Immature natural killer cell (primary cell): ENCODE data around the gene USP35. TPM values are rescaled to one million over a fixed set of nuclear protein-coding genes. Genes with fewer than 3 reads are reported as not detected.

Experiments
- DNase-seq, 3 donors: peaks; one replicate each; pipeline ENCODE4 v3.0.0; 2022; ENCODE audit warnings: mixed read lengths in 1 of 3
- H3K27ac Mint-ChIP-seq, 6 donors: one replicate each; pipeline ENCODE4 v1.8.0; 2020; ENCODE audit warnings: mixed read lengths in 6 of 6, mild to moderate bottlenecking in 5 of 6, inconsistent platforms in 4 of 6, moderate library complexity in 3 of 6
- H3K27me3 Mint-ChIP-seq, 3 donors: one replicate each; pipeline ENCODE4 v1.8.0; 2020 to 2021; ENCODE audit warnings: low read depth in 3 of 3, mild to moderate bottlenecking in 3 of 3, mixed read lengths in 3 of 3, moderate library complexity in 3 of 3, inconsistent platforms in 1 of 3
- H3K36me3 Mint-ChIP-seq, 3 donors: one replicate each; pipeline ENCODE4 v1.8.0; 2020; ENCODE audit warnings: mixed read lengths in 3 of 3, inconsistent platforms in 2 of 3, mild to moderate bottlenecking in 2 of 3
- H3K4me1 Mint-ChIP-seq, 2 donors: one replicate each; pipeline ENCODE4 v1.8.0; 2020; ENCODE audit warnings: inconsistent platforms in 2 of 2, mild to moderate bottlenecking in 2 of 2, mixed read lengths in 2 of 2, moderate library complexity in 1 of 2
- H3K4me3 Mint-ChIP-seq, 5 donors: one replicate each; pipeline ENCODE4 v1.8.0; 2020; ENCODE audit warnings: mild to moderate bottlenecking in 5 of 5, mixed read lengths in 5 of 5, inconsistent platforms in 3 of 5, moderate library complexity in 3 of 5
- H3K9me3 Mint-ChIP-seq, 6 donors: one replicate each; pipeline ENCODE4 v1.8.0; 2020; ENCODE audit warnings: mild to moderate bottlenecking in 6 of 6, mixed read lengths in 6 of 6, inconsistent platforms in 4 of 6, moderate library complexity in 3 of 6
- polyA plus RNA-seq, 3 donors: library from polyadenylated mRNA; unstranded; fragments of 300-500 nt; fragmentation: Illumina TruSeq; gene quantifications; one replicate each; pipeline ENCODE4 v1.2.3, GENCODE V29; 2021

Gene USP35
- polyA plus RNA-seq, 3 donors from 2014 or later: 0.20 to 0.27 TPM; not detected in 1

- no peak overlapping the region for H3K4me3 Mint-ChIP-seq
- H3K36me3 Mint-ChIP-seq: peaks cover 12 to 26% (median 16%) of the 10 kb centered on the region in 3 donors
- no peaks in the 10 kb centered on the region for H3K9me3 Mint-ChIP-seq
- H3K27me3 Mint-ChIP-seq: peaks cover 0 to 4% (median 0%) of the 10 kb centered on the region in 3 donors
- H3K4me1 Mint-ChIP-seq: no peaks in the 10 kb centered on the region
- H3K27ac Mint-ChIP-seq: peak overlapping the region in 1 of 6 donors; percentile 18
- no peak for DNase-seq
Measured at GRCh38 chr11:78209478-78209877, 20.8 kb downstream of the USP35 start.

- Mint-ChIP-seq H3K9me3 (no peaks in the 10 kb centered on the region), H3K4me1 (no peaks in the 10 kb centered on the region), H3K27ac (no peak overlapping the region)
Measured at GRCh38 chr11:78210000-78210608, 21.4 kb downstream of the USP35 start.

GRCh38 chr11:78211565-78211964 is 22.8 kb downstream of the USP35 start:
- Mint-ChIP-seq H3K4me3 (no peak overlapping the region), H3K27ac (no peak overlapping the region), H3K4me1 (no peaks in the 10 kb centered on the region), H3K36me3 (peaks cover 12 to 28% (median 16%) of the 10 kb centered on the region in 3 donors), H3K27me3 (peaks cover 0 to 3% (median 0%) of the 10 kb centered on the region in 3 donors), H3K9me3 (no peaks in the 10 kb centered on the region)
- DNase-seq: no peak

More at GRCh38 chr11:78210000-78210608, 21.4 kb downstream of the USP35 start:
- peaks cover 12 to 28% (median 16%) of the 10 kb centered on the region in 3 donors for H3K36me3 Mint-ChIP-seq
- H3K4me3 Mint-ChIP-seq: no peak overlapping the region
- DNase-seq: no peak
- H3K27me3 Mint-ChIP-seq: peaks cover 0 to 3% (median 0%) of the 10 kb centered on the region in 3 donors

- Mint-ChIP-seq H3K4me1 (no peaks in the 10 kb centered on the region), H3K27ac (no peak overlapping the region), H3K27me3 (peaks cover 0 to 2% (median 0%) of the 10 kb centered on the region in 3 donors), H3K36me3 (peaks cover 17 to 30% (median 23%) of the 10 kb centered on the region in 3 donors), H3K9me3 (no peaks in the 10 kb centered on the region), H3K4me3 (no peak overlapping the region)
- DNase-seq: no peak
Measured at GRCh38 chr11:78212586-78213371, 24.1 kb downstream of the USP35 start.

- Mint-ChIP-seq H3K27ac (no peak overlapping the region), H3K4me1 (no peaks in the 10 kb centered on the region), H3K9me3 (no peaks in the 10 kb centered on the region), H3K4me3 (no peak overlapping the region), H3K36me3 (peaks cover 17 to 30% (median 23%) of the 10 kb centered on the region in 3 donors), H3K27me3 (peaks cover 0 to 2% (median 0%) of the 10 kb centered on the region in 3 donors)
- DNase-seq: no peak
Measured at GRCh38 chr11:78213526-78214330, 25.0 kb downstream of the USP35 start.

- no peaks in the 10 kb centered on the region for H3K9me3 Mint-ChIP-seq
- DNase-seq: no peak
- peaks cover 0 to 2% (median 0%) of the 10 kb centered on the region in 3 donors for H3K27me3 Mint-ChIP-seq
- H3K4me3 Mint-ChIP-seq: no peak overlapping the region
- H3K4me1 Mint-ChIP-seq: no peaks in the 10 kb centered on the region
- peaks cover 13 to 23% (median 19%) of the 10 kb centered on the region in 3 donors for H3K36me3 Mint-ChIP-seq
- no peak overlapping the region for H3K27ac Mint-ChIP-seq
Measured at GRCh38 chr11:78214331-78215194, 25.8 kb downstream of the USP35 start.

- no peak for DNase-seq
- H3K36me3 Mint-ChIP-seq: peaks cover 9 to 22% (median 20%) of the 10 kb centered on the region in 3 donors
- H3K4me3 Mint-ChIP-seq: no peak overlapping the region
- H3K4me1 Mint-ChIP-seq: no peaks in the 10 kb centered on the region
- no peaks in the 10 kb centered on the region for H3K9me3 Mint-ChIP-seq
- no peak overlapping the region for H3K27ac Mint-ChIP-seq
- peaks cover 0 to 2% (median 0%) of the 10 kb centered on the region in 3 donors for H3K27me3 Mint-ChIP-seq
Measured at GRCh38 chr11:78216021-78216420, 27.3 kb downstream of the USP35 start.

GRCh38 chr11:78216571-78217287 is 28.0 kb downstream of the USP35 start:
- DNase-seq: no peak
- Mint-ChIP-seq H3K36me3 (peaks cover 5 to 19% (median 15%) of the 10 kb centered on the region in 3 donors), H3K4me3 (no peak overlapping the region), H3K27ac (no peak overlapping the region), H3K27me3 (no peaks in the 10 kb centered on the region), H3K4me1 (no peaks in the 10 kb centered on the region), H3K9me3 (no peaks in the 10 kb centered on the region)

GRCh38 chr11:78217650-78218541 is 29.2 kb downstream of the USP35 start:
- Mint-ChIP-seq H3K4me1 (no peaks in the 10 kb centered on the region), H3K27me3 (no peaks in the 10 kb centered on the region), H3K27ac (no peak overlapping the region), H3K4me3 (no peak overlapping the region), H3K36me3 (peaks cover 5 to 18% (median 11%) of the 10 kb centered on the region in 3 donors), H3K9me3 (no peaks in the 10 kb centered on the region)
- DNase-seq: no peak

- Mint-ChIP-seq H3K9me3 (no peaks in the 10 kb centered on the region), H3K4me1 (no peaks in the 10 kb centered on the region), H3K27ac (no peak overlapping the region), H3K27me3 (no peaks in the 10 kb centered on the region), H3K4me3 (no peak overlapping the region), H3K36me3 (peaks cover 5 to 18% (median 11%) of the 10 kb centered on the region in 3 donors)
- no peak for DNase-seq
Measured at GRCh38 chr11:78218707-78219492, 30.2 kb downstream of the USP35 start.

- DNase-seq: no peak
- no peak overlapping the region for H3K27ac Mint-ChIP-seq
Measured at GRCh38 chr11:78219493-78220217, 30.9 kb downstream of the USP35 start.

More at GRCh38 chr11:78219493-78220217, 30.9 kb downstream of the USP35 start:
- Mint-ChIP-seq H3K4me1 (no peaks in the 10 kb centered on the region), H3K27me3 (no peaks in the 10 kb centered on the region), H3K36me3 (peaks cover 5 to 18% (median 11%) of the 10 kb centered on the region in 3 donors), H3K4me3 (no peak overlapping the region), H3K9me3 (no peaks in the 10 kb centered on the region)
